MV-4-11 (cell line): ENCODE data around the gene PANK3.
"Not testable (repeated sequence)": the region's sequence is repeated elsewhere in the genome, so short reads cannot be mapped to it uniquely, and the experiment has no call there.

Experiments used
- DNase-seq: peaks from one replicate; lab custom pipeline; 2025; lab: John Stamatoyannopoulos, UW

Gene PANK3

DNA sequence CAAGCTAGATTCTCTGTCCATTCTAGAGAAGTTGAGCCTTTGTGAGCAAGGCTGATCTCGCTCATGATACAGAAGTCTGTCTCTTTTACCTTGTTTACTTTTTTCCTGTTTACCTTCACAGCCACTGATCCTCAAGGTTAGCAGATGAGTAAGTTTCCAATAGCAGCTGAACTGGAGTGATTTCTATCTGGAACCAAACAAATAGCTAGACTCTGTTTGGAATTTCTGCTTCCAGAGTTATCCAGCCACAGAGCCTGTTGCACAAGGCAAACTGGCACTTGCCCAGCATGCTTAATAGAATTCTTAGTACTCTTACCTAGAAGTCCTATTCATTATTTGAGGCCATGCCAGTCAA is 12.8 kb upstream of the PANK3 start:
- no peak for DNase-seq

DNA sequence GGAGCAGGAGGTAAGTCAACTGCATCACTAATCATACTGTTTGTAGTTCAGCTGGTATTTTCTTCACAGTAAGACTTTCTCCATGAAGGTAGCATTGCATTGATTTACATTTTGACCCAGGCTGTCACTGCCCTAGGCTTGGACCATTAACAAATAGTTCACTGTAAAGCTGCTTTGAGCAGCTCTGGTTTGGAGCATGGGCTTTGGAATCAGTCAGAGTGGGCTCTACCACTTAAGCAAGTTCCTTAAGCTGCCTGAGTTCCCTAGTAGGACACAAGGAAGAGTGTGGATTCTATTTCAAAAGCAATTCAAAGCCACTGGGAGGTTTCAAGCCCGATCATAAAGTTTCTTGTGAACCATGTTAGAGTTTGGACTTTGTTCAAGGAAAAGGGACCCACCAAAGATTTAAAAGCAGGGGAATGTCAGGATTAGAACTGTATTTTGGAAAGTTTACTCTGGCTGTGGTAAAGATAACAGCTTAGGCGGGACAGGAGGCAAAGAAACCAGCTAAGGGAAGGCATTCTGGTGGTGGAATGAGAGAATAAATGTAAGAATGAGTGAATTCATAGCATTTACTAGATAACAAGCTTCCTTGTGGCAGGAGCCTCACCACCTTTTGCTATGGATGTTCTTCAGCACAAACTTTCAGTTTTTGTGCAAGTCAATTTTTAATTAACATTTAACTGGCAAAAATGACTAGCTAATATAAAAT is 12.3 kb upstream of the PANK3 start:
- DNase-seq: no peak

DNA sequence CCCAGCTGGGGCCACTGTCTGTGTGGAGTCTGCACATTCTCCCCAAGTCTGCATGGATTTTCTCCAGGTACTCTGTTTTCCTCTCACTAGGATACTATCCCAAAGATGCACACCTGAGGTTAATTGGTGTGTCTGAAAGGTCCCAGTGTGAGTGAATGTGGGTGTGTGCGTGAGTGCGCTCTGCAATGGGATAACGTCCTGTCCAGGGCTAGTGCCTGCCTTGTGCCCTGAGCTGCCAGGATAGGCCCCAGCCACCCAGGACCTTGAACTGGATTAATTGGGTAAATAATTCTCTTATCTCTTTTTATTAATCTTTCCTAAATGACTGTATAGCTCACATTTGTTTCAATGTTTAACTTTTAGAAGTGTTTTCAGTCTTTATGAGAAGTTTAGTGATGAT is 11.5 kb upstream of the PANK3 start:
- DNase-seq: no peak

DNA sequence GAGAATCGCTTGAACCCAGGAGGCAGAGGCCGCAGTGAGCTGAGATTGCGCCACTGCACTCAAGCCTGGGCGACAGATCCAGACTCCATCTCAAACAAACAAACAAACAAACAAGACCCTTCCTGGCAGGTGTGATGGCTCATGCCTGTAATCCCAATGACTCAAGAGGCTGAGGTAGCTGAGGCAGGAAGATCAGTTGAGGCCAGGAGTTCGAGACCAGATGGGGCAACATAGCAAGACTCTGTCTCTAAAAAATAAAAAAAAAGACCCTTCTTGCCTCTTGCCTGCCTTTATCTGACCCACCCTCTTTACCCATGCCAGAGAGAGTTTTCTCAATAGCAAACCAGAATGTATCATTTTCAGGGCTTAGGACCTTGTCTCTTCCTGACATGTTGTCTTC is 8.8 kb upstream of the PANK3 start:
- no peak for DNase-seq

DNA sequence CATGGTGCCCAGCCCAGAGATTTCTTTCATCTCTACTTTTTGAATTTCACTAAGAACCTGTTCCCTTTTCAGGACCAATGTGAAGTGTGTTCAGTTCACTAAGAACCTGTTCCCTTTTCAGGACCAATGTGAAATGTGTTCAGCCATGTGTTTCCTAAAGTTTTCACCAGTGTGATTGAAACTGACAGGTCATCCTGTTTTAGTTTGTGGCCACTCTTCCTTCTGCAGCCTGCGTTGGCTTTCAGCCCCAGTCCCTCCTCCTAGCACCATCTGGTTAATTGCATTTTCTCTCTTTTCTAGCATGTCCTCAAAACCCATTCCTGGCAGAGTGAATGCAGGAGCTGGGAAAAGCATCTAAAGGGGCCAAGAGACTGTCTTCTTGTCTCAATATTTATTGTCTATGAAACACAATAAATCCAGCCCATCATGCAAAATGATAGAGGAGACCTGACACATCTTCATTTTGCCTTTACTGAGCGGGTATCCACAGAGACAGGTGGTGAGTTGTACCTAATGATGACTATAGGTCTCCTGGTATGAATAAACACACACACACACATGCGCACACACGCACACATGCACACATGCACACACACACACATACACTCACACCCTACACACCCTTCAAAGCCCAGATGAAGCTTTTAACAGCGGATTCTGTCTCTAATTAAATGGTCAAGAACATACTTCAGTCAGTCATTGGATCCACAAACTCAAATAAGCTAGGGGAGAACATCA is 6.1 kb upstream of the PANK3 start:
- no peak for DNase-seq

DNA sequence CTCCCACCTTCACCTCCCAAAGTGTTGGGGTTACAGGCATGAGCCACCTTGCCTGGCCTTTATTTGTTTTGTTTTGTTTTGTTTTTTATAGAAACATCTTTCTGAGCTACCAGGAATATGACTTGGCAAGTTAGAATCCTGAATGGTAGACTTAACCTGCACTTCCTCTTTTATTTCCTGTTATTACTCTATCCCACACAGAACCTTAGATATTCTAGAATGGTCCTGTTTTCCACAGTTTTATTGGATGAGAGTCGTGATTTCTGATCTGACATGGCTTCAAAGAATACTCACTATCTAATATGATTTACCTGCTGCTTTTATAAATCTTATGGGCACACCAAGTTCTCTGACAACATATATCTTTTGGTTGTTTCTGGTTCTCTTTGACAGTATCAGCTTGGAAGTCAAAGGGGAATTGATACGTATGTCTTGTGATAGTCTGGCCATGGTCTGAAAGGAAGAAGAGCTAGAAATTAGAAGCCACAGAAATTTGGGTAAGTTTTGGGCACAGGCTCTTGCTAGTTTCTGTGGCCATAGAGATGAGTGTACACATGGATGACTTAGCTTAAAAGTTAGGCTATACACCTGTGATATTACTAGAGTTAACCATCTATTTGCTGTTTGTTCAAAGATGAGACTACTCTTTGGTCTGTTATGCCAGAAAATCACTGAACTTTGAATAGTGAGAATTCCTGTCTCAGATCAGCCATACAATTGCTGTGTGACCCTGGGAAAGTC is 4.7 kb upstream of the PANK3 start:
- DNase-seq: peak; percentile 4

DNA sequence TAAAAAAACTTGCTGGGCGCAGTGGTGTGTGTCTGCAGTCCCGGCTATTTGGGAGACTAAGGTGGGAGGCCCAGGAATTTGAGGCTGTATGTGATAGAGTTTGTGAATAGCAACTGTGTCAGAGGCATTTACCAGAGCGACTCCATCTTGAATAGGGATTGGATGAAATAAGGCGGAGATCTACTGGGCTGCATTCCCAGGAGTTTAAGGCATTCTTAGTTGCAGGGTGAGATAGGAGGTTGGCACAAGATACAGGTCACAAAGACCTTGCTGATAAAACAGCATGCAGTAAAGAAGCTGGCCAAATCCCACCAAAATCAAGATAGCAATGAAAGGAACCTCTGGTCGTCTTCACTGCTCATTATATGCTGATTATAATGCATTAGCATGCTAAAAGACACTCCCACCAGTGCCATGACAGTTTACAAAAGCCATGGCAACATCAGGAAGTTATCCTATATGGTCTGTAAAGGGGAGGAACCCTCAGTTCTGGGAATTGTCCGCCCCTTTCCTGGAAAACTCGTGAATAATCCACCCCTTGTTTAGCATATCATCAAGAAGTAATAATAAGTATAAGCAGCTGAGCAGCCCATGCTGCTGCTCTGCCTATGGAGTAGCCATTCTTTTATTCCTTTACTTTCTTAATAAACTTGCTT is 1.8 kb upstream of the PANK3 start:
- DNase-seq: not testable (repeated sequence)

DNA sequence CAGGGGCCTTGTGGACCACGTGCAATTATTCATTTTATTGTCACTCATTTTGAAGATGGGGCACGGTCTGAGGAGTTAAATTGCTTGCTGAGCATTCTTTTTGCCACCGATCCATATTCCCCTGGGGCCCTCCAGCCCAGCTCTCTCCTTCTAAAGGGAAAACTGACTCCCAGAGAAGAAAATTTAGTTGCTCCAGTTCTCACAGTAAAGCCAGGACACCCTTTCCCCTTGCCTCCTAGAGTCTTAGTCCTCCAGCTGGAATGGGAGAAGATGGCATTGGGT is 1.0 kb upstream of the PANK3 start:
- no peak for DNase-seq

DNA sequence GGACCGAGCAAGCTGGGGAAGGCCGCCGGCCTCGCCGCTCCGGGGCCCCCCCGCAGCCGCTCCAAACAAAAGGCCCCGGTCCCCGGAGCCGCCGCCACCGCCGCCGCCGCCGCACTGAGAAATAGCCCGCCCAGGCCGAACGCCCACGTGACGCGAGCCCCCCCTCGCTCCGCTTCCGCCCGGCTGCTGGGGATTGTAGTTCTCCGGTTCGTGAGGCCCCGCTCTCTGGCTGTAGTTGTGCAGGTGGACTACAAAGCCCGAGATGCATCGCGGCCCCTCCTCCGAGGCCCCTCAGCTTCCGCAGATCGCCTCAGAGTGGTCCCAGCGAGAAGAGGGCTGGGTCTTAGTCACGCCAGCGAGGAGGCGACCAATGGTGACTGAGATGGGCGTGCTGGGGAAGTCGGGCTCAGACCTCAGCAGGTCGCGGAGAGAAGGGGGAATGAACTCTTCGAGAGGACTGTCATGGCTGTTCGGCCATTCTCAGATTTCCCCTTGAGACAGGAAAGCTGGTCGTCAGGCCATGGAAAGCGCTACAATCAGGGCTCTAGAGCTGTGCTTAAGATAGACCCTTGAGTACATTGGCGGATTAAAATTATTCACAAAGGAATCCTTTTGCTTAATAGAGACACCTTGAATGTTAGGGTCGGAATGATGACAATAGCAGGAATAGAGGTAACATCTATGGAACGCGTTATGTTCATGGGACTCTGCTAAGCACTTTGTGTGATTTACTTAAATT is 489 bp upstream of the PANK3 start:
- peak; percentile 99 for DNase-seq

DNA sequence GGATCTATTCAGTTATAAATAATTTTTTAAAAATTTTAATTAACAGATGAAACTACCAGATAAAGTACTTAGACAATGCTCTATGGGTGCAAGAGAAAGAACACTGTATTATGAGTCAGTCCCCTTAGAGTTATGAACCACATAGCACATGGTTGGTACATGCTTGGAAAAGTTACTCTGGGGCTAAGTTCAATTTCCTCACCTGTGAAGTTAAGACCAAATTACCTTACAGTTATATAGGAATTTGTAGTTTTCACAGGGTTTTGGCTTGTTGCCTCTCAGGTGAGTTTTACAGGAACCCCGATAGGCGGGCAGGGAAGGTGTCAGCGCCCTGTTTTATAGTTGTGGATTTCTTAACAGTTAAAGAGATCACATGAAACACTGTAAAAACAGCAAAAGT is 1.2 kb downstream of the PANK3 start:
- DNase-seq: no peak

DNA sequence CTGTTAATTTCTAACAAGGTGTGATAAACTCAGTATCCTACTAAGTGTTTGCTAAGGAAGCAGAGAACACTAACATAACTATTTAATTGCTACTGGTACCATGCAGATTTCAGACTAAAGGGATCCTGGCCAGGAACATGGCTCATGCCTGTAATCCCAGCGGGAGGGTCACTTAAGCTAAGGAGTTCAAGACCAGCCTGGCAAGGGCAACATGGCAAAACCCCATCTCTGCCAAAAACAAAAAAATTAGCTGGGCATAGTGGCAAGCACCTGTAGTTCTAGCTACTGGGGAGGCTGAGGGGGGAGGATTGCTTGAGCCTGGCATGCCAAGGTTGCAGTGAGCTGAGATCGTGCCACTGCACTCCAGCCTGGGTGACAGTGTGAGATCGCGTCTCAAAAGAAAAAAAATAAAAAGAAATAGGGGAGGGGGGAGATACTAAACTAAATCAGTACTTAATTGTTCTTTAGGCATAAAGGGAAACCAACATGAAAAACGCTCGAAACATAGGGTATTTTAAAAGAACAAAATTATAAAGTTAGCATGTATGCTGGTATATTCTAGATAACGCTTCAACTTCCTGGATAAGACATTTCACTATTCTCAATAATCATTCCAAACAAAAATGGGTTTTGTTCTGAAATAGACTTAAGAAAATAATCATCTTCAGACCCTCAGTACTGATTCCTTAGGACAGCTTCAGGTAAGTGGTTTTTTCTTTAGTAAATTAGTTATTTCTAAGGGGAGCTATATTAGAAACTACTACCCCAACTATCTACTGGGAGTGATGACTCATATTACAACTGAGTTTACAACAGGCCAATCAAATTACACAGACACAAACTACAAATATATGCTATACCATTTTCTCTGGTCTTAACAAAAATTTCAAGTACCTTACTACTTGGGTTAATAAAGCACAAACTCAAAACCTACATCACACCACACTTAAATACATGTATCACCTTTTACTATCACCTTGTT is 3.5 kb downstream of the PANK3 start:
- DNase-seq: no peak

DNA sequence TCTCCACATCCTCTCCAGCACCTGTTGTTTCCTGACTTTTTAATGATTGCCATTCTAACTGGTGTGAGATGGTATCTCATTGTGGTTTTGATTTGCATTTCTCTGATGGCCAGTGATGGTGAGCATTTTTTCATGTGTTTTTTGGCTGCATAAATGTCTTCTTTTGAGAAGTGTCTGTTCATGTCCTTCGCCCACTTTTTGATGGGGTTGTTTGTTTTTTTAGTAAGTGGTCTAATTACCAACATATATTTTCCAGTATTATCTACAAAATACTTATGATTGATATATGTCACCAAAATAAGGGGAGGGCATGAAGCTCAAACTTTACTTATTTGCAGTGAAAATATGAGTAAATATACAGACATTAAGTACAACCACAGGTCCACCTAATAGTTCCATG is 5.0 kb downstream of the PANK3 start:
- DNase-seq: not testable (repeated sequence)

DNA sequence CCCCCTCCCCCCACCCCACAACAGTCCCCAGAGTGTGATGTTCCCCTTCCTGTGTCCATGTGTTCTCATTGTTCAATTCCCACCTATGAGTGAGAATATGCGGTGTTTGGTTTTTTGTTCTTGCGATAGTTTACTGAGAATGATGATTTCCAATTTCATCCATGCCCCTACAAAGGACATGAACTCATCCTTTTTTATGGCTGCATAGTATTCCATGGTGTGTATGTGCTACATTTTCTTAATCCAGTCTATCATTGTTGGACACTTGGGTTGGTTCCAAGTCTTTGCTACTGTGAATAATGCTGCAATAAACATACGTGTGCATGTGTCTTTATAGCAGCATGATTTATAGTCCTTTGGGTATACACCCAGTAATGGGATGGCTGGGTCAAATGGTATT is 5.5 kb downstream of the PANK3 start:
- DNase-seq: not testable (repeated sequence)

DNA sequence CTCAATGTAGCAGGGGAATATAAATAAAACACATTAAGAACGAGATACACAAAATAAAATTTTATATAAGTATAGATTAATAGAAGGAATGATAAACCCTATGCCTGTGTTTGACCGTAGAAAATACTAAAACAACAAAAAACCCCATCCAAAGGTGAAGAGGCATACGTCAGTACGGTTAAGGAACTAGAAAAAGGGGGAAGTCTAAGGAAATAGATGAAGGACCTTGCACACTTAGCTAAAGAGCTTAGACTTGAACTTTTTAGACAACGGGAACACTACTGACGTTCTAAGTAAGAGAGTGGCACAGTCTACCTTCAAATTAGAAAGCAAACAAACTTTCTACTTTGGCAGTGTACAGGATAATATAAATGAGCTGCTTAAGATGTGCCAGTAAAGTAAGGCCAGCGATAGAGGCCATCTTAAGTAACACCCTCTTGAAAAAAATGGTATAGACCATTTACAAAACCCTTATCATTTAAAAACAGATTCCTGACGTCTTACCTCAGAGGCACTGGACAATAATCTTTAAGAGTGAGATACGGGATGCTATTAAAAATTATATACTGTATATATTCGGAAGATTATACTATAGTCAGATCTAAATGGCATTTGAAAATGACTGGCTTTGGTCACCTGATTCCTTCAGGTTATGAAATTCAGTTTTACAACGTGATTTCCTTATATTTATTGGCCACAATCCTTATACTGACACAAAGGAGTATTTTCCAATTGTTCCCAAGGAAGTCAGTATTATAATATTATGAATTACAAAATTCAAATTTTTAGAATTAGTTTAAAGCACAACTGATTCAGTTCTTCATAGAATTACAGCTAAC is 8.5 kb downstream of the PANK3 start:
- DNase-seq: no peak

DNA sequence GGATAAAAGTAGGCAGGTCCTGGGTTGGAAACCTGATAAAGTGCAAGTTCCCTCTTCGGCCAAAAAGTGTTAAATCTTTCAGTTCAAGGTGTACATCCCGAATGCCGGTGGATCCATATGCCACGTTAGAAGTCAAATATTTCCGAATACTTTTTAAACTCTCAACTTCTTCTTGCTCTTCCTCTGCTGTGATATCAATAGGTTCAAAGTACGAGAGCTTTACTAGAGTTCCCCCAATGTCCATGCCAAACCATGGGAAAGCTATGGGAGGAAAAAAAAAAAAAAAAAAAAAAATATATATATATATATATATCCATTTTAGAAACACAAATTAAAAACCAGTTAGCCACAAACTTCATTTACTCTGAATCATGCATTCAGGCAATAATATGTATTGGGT is 10.4 kb downstream of the PANK3 start:
- DNase-seq: no peak

DNA sequence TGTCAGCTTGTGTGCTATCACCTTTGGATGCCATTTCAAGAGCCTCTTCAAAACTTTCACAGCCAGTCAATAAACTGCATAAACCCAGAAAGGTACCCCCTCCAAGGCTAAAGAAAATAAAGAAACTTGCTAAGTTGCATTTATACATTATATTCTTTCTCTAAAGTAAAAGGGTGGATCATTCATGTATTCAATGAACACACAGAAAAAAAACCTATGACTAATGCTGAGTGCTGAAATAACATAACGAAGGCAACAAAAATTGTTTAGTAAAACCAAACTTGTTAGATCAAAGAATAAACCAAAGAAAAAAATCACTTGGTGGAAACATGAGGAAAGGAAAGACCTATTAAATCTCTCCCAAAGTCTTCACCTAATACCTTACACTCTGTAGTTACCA is 15.2 kb downstream of the PANK3 start:
- DNase-seq: no peak

DNA sequence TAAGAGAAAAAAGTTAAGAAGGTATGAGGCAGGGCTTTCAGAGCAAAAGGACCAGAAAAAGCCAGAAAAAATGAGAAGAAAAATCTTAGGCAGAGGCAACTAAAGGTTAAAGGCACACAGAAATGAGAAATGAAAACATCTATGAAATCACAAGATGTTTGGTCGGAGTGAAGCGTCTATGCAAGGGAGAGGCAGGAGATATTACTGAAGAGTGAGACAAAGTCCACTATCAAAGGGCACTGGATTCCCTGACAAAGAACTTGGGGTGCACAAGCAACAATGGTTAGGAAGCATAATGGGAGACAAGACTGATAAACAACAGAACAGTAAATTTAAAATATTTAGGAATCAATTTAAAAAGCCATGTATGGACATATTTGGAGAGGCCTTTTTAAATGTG is 16.9 kb downstream of the PANK3 start:
- no peak for DNase-seq

DNA sequence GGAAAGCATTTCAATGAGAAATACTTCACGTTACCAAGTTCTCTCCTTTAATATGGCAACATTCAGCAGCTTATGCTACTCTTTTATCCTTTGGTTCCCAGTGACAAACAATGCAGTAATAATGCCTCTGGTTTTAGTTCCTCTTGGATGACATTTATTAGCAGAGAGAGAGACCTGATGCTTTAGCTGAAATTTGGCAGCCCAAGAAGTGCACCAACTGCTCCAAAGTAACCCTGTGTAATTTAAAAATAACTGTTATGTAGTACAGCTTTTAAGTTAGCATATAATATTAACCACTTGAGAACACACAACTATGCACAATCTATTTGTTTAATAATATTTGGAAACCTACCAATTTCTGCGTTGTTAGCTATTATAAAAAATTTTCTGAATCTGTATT is 21.8 kb downstream of the PANK3 start:
- DNase-seq: peak; percentile 20

DNA sequence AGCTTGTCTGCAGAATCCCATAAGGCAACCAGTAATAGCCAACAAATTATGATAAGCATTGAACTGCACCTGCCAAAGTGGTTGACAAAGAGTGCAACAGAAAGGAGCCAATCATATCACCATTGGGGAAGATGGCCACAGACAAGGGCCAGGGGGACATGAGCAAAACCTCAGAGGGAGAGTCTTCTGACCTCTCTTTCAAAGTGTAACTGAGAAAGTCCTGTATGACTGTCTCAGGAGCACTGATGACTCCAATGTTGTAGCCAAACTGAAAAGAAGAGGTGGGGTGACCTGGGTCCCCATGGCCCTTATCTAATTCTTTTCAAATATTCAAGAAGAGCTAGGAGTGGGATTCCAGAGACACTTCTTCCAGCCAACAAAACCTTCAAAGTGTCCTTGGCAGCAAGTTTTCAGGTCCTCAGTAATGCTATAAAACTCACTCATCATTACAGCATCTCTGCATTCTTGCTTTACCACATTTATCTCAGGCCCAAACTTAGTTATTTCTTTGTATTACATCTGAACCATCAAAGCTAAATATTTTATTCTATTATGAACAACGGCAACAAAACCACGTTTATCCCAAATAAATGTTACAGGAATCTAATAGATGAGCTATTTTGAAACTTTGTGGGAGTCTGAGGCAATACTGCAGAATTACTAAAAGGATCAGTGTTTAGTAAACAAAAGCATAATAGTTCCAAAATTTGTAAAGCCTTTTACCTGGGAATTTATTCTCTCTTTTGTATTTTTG is 25.6 kb downstream of the PANK3 start:
- no peak for DNase-seq
